Measurements from ENCODE around the gene CDH23.

CDH23 gene

DNA sequence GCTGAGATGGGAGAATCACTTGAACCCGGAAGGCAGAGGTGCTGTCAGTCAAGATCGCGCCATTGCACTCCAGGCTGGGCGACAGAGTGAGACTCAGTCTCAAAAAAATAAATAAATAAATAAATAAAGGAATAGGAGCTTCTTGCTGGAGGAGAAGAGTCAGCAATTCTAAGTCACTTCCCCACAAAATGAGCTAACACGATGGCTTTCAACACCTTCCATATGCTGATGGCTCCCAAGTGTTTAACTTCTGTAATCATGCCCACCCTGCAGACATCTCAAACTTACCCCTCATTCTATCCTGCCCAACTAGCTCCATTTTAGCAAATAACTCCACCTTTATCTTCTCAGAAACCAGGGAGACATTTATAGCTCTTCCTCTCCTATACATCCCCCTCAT, 433.2 kb downstream of the CDH23 start:
- no peak overlapping the region for H3K27ac ChIP-seq (ENCODE audit: low read depth, low read length)
- H3K36me3 ChIP-seq (ENCODE audit: control insufficient read depth, insufficient read depth, low read length), result peaks cover 86% of the 10 kb centered on the region
- H3K9ac ChIP-seq (ENCODE audit: low read length), result no peak overlapping the region

DNA sequence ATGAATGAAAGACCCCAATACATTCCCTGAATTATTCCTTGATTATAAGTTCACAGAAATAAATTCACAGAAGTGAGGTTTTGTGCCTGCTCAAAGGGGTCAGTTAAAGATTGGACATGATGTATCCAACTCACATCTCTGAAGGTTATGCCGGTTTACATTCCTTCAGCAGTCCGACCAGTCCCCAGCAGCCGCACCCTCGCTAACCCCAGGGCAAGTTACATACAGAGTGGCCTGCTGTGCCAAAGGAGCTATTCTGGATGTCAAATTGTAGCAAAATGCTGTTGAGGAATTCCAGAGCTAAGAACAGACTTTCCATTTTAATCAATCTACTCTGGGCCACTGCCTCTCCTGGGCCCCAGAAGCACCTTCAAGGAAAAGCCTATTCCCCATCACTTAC, 434.0 kb downstream of the CDH23 start:
- H3K9me3 ChIP-seq (ENCODE audit: control insufficient read depth, insufficient read depth, low read depth, low read length), result no peaks in the 10 kb centered on the region
- no peak overlapping the region for H3K9ac ChIP-seq (ENCODE audit: low read length)
- peaks cover 77% of the 10 kb centered on the region for H3K36me3 ChIP-seq (ENCODE audit: control insufficient read depth, insufficient read depth, low read length)
- H3K4me3 ChIP-seq (ENCODE audit: low read depth, low read length), result no peak overlapping the region
- H3K4me1 ChIP-seq (ENCODE audit: control insufficient read depth, insufficient read depth, low read length), result no peaks in the 10 kb centered on the region
- no peaks in the 10 kb centered on the region for H3K27me3 ChIP-seq (ENCODE audit: control insufficient read depth, insufficient read depth, low read length)
- H3K27ac ChIP-seq (ENCODE audit: low read depth, low read length), result no peak overlapping the region

More for the DNA sequence above, 433.2 kb downstream of the CDH23 start:
- H3K27me3 ChIP-seq (ENCODE audit: control insufficient read depth, insufficient read depth, low read length), result no peaks in the 10 kb centered on the region
- no peak overlapping the region for H3K4me3 ChIP-seq (ENCODE audit: low read depth, low read length)
- no peaks in the 10 kb centered on the region for H3K4me1 ChIP-seq (ENCODE audit: control insufficient read depth, insufficient read depth, low read length)
- no peaks in the 10 kb centered on the region for H3K9me3 ChIP-seq (ENCODE audit: control insufficient read depth, insufficient read depth, low read depth, low read length)

DNA sequence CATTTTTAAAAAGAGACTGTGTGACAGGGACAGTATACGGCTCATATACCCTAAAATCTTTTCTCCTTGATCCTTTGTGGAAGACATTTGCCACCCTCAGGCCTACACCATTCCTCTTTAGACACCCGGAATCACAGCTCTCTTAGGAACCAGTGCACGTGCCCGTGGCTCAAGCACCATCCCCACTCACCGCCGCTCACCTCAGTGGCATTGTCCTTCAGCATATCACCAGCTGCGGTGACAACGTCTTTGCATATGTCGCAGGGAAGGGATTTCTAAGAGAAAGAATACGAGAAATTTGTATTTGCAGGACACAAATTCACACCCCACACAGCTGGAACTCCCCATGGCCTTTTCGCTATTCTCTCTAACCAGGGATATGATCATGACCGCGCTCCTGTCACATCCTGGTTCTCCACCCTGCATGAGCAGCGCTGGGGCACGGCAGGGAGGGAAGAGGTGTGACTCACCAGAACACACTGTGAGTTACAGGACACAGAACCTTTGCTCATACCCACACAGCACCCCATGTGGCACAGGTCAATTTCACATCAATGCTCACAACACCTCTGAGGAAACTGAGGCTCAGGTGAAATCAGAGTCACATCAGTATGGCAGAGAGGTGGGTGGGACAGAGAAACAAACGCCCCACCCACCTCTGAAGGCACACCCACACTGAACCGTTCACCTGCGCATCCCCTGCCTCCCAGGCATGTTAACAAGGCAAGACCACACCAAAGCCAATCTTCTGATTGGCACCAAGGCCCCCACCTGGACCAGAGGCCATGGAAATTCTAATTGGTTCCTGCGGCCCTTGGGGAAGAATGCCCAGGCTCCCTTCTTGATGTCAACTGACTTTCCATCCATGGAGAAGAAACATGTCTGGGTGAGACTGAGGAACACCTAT, 435.2 kb downstream of the CDH23 start:
- peaks cover 11% of the 10 kb centered on the region for H3K4me1 ChIP-seq (ENCODE audit: control insufficient read depth, insufficient read depth, low read length)
- no peak overlapping the region for H3K4me3 ChIP-seq (ENCODE audit: low read depth, low read length)
- no peaks in the 10 kb centered on the region for H3K9me3 ChIP-seq (ENCODE audit: control insufficient read depth, insufficient read depth, low read depth, low read length)
- H3K27ac ChIP-seq (ENCODE audit: low read depth, low read length), result no peak overlapping the region
- H3K36me3 ChIP-seq (ENCODE audit: control insufficient read depth, insufficient read depth, low read length), result peaks cover 66% of the 10 kb centered on the region
- no peaks in the 10 kb centered on the region for H3K27me3 ChIP-seq (ENCODE audit: control insufficient read depth, insufficient read depth, low read length)
- no peak overlapping the region for H3K9ac ChIP-seq (ENCODE audit: low read length)

DNA sequence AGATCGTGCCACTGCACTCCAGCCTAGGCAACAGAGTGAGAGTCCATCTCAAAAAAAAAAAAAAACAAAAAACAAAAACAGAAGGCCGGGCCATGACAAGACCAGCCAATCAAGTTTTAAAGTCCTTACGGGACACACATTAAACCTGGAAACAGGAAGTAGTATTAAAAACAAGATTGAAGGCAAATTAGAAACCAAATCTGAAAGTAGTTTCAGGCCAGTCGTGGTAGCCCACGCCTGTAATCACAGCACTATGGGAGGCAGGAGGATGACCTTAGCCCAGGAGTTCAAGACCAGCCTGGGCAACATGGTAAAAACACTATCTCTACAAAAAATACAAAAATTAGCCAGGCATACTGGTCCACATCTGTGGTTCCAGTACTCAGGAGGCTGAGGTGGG, 436.2 kb downstream of the CDH23 start:
- no peaks in the 10 kb centered on the region for H3K9me3 ChIP-seq (ENCODE audit: control insufficient read depth, insufficient read depth, low read depth, low read length)
- no peak overlapping the region for H3K9ac ChIP-seq (ENCODE audit: low read length)
- H3K4me3 ChIP-seq (ENCODE audit: low read depth, low read length), result no peak overlapping the region
- H3K36me3 ChIP-seq (ENCODE audit: control insufficient read depth, insufficient read depth, low read length), result peaks cover 58% of the 10 kb centered on the region
- no peaks in the 10 kb centered on the region for H3K27me3 ChIP-seq (ENCODE audit: control insufficient read depth, insufficient read depth, low read length)
- peaks cover 22% of the 10 kb centered on the region for H3K4me1 ChIP-seq (ENCODE audit: control insufficient read depth, insufficient read depth, low read length)
- no peak overlapping the region for H3K27ac ChIP-seq (ENCODE audit: low read depth, low read length)

DNA sequence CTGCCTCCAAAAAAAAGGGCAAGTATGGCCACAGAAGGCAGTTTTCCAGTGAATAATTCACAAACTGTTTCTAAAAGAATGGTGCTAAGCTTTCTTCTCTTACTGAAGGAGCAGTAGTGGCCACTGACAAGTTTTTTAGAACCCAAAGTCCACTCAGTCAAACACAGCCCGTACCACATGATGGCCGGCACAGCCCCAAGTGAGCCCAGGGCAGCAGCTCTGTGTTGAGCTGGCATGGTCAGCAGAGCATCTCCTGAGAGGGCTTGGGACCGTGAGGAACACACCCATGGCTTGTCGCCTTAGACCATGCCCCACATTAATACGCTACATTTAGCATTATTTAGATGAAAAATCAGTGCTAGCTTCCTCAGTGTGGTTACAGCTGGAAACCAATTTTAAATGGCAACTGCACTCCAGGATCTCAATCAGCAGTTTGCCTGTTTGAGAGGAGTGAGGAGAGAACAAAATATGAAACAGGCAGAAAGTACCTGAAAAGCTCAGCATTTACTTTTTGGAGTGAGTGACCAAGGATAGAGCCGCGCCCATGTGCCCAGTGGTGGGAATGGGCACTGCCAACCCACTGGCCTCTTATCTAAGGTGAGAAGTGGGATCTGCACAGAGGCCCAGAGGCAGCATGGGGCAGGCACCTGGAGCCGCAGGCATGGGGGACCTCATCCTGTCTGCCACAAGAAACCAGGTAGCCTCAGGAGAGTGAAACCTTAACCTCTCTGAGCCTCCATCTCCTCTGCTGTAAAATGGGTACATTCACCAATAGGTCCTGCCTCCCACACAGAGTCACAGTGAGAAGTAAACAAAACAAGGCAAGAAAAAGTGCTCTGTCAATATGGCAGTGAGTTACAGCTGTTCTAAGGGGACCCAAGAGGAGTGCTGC, 437.0 kb downstream of the CDH23 start:
- no peaks in the 10 kb centered on the region for H3K27me3 ChIP-seq (ENCODE audit: control insufficient read depth, insufficient read depth, low read length)
- no peaks in the 10 kb centered on the region for H3K9me3 ChIP-seq (ENCODE audit: control insufficient read depth, insufficient read depth, low read depth, low read length)
- H3K36me3 ChIP-seq (ENCODE audit: control insufficient read depth, insufficient read depth, low read length), result peaks cover 51% of the 10 kb centered on the region
- H3K4me1 ChIP-seq (ENCODE audit: control insufficient read depth, insufficient read depth, low read length), result peaks cover 29% of the 10 kb centered on the region
- no peak overlapping the region for H3K9ac ChIP-seq (ENCODE audit: low read length)
- no peak overlapping the region for H3K27ac ChIP-seq (ENCODE audit: low read depth, low read length)
- H3K4me3 ChIP-seq (ENCODE audit: low read depth, low read length), result no peak overlapping the region

DNA sequence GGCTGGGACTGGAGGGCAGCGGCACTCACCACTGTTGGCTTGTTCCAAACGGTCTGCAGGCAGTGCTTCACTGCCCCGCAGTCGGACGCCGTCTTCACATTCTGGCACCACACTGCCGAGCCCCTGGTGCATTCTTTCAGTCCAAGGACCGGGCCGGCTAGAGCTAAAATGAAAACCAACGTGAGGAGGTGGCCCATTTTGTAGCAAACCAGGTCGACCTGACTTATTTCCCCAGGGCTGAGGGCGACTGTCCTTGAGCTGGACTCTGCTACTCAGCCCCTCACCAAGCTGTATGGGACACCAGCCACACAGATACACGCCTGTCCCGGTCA, 437.6 kb downstream of the CDH23 start:
- Histone ChIP-seq H3K27me3 (ENCODE audit: control insufficient read depth, insufficient read depth, low read length) (no peaks in the 10 kb centered on the region), H3K9ac (ENCODE audit: low read length) (no peak overlapping the region), H3K4me3 (ENCODE audit: low read depth, low read length) (no peak overlapping the region), H3K27ac (ENCODE audit: low read depth, low read length) (no peak overlapping the region), H3K9me3 (ENCODE audit: control insufficient read depth, insufficient read depth, low read depth, low read length) (no peaks in the 10 kb centered on the region), H3K4me1 (ENCODE audit: control insufficient read depth, insufficient read depth, low read length) (peaks cover 29% of the 10 kb centered on the region), H3K36me3 (ENCODE audit: control insufficient read depth, insufficient read depth, low read length) (peaks cover 45% of the 10 kb centered on the region)

DNA sequence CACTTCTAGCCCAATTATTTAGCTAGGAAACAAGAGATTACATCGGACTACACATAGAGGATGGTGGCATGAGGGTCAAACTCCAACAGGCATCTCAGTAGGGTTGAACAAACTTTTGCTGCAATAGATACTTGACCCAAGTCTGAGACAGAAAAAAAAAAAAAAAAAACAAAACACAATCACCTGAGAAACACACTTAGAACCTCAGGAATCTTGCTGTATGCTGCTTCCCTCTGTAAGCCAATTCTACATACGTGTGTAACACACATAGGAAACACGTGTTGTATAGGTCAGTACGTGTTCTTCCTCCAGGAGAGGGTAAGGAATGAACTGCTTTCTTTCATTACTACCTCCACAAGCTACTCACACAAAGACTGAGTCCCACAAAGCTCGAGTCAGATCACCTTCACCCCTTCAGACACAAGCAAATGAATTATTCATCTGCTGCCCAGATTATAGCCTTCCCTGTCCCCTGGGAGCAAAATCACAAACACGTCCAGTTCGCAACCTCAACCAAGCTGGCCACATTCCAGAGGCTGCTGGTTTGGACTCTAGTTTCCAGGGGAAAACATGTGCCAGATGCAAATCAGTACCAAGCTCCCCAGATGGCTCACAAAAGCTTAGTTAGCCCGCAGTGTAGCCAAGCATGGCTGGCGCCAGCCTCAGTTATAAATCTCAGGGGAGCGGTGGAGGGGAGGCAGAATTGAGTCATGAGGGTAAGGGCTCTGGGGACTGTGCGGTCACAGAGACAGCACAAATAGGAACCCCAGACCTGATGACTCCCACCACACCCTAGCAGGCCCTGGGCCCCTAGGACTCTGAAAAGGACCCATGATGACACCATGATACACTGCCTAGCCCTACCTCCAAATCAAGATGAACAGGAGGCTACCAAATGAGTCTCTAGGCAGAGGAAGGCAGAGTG, 439.2 kb downstream of the CDH23 start:
- no peak overlapping the region for H3K4me3 ChIP-seq (ENCODE audit: low read depth, low read length)
- H3K4me1 ChIP-seq (ENCODE audit: control insufficient read depth, insufficient read depth, low read length), result peaks cover 42% of the 10 kb centered on the region
- H3K27ac ChIP-seq (ENCODE audit: low read depth, low read length), result no peak overlapping the region

DNA sequence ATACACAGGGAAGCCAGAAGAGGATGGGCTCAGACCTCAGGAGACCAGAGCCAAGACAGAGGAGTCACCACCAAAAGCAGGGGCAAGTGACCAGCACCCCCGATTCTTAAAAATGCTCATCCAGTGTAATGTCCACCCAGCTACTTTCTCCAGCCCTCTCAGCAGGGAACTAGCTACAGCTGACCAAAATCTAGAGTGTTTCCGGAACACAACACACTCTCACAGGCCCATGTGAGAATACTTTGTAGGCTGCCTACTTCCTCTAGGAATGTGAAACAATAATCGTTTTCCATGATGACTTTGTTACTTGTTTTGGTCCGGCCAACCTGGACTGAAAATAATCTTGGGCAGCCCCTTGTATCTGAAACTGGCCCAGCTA, 439.9 kb downstream of the CDH23 start:
- no peaks in the 10 kb centered on the region for H3K27me3 ChIP-seq (ENCODE audit: control insufficient read depth, insufficient read depth, low read length)
- H3K36me3 ChIP-seq (ENCODE audit: control insufficient read depth, insufficient read depth, low read length), result peaks cover 23% of the 10 kb centered on the region
- H3K9ac ChIP-seq (ENCODE audit: low read length), result no peak overlapping the region
- H3K4me3 ChIP-seq (ENCODE audit: low read depth, low read length), result no peak overlapping the region
- H3K9me3 ChIP-seq (ENCODE audit: control insufficient read depth, insufficient read depth, low read depth, low read length), result no peaks in the 10 kb centered on the region
- H3K27ac ChIP-seq (ENCODE audit: low read depth, low read length), result no peak overlapping the region
- peaks cover 46% of the 10 kb centered on the region for H3K4me1 ChIP-seq (ENCODE audit: control insufficient read depth, insufficient read depth, low read length)

More for the DNA sequence above, 439.2 kb downstream of the CDH23 start:
- H3K36me3 ChIP-seq (ENCODE audit: control insufficient read depth, insufficient read depth, low read length), result peaks cover 29% of the 10 kb centered on the region
- no peaks in the 10 kb centered on the region for H3K9me3 ChIP-seq (ENCODE audit: control insufficient read depth, insufficient read depth, low read depth, low read length)
- H3K27me3 ChIP-seq (ENCODE audit: control insufficient read depth, insufficient read depth, low read length), result no peaks in the 10 kb centered on the region
- no peak overlapping the region for H3K9ac ChIP-seq (ENCODE audit: low read length)

DNA sequence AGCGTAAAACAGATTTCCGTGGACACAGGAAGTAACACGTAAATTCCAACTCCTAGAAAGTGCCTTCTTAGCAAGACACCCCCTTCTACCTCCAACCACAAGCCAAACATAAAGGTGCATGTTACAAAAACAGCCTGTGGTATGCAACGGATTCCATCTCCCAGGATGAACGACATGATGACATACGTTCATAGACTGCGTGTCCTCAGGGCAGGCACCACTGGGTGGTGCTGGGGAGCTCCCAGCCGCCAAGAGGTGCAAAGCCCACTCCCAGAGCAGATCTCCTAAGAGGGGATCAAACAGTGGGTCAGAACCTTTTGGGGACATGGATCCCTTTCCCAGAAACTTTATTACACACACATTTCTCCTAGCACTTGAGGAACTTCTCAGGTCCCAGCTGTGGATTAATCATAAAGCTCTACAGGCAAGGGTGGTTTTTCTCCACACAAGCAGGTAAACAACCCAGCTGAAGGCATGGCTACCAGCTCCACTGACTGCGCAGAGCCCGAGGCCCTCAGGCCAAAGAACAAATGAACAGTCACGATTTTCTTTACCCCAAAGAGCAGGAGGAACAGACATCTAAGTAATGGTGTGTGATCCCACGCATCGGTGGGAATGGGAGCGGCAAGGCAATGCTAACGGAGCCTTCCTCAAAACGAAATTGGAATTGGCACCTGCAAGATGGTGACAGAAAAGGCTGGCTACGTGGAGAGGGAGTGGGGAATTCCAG, 440.5 kb downstream of the CDH23 start:
- no peak overlapping the region for H3K4me3 ChIP-seq (ENCODE audit: low read depth, low read length)

More for the DNA sequence above, 440.5 kb downstream of the CDH23 start:
- Histone ChIP-seq H3K36me3 (ENCODE audit: control insufficient read depth, insufficient read depth, low read length) (peaks cover 16% of the 10 kb centered on the region), H3K4me1 (ENCODE audit: control insufficient read depth, insufficient read depth, low read length) (peaks cover 46% of the 10 kb centered on the region), H3K9me3 (ENCODE audit: control insufficient read depth, insufficient read depth, low read depth, low read length) (no peaks in the 10 kb centered on the region), H3K27me3 (ENCODE audit: control insufficient read depth, insufficient read depth, low read length) (no peaks in the 10 kb centered on the region), H3K27ac (ENCODE audit: low read depth, low read length) (no peak overlapping the region), H3K9ac (ENCODE audit: low read length) (no peak overlapping the region)
